ENCODE results near the gene LRRC23. TPM values are rescaled to one million over a fixed set of nuclear protein-coding genes. Genes with fewer than 3 reads are reported as not detected.

Gene LRRC23
- total RNA-seq, 1 donor from 2014 or later = 5.2 TPM

GRCh38 chr12:6959058-6959804, 54.6 kb downstream of the LRRC23 start:
- H3K9me3 ChIP-seq (ENCODE audit: low read depth) = no peaks in the 10 kb centered on the region
- H3F3A ChIP-seq (ENCODE audit: low read depth) = peaks cover 30% of the 10 kb centered on the region
- H3K79me2 ChIP-seq (ENCODE audit: low read depth) = no peaks in the 10 kb centered on the region
- H3K27ac ChIP-seq = no peak overlapping the region
- TF ChIP-seq, protein P1, sequence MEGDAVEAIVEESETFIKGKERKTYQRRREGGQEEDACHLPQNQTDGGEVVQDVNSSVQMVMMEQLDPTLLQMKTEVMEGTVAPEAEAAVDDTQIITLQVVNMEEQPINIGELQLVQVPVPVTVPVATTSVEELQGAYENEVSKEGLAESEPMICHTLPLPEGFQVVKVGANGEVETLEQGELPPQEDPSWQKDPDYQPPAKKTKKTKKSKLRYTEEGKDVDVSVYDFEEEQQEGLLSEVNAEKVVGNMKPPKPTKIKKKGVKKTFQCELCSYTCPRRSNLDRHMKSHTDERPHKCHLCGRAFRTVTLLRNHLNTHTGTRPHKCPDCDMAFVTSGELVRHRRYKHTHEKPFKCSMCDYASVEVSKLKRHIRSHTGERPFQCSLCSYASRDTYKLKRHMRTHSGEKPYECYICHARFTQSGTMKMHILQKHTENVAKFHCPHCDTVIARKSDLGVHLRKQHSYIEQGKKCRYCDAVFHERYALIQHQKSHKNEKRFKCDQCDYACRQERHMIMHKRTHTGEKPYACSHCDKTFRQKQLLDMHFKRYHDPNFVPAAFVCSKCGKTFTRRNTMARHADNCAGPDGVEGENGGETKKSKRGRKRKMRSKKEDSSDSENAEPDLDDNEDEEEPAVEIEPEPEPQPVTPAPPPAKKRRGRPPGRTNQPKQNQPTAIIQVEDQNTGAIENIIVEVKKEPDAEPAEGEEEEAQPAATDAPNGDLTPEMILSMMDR (IDR thresholded peaks at IDR 0.05) = no peak
- TF ChIP-seq EZH2phosphoT487 (IDR thresholded peaks at IDR 0.05) = no peak
- TF ChIP-seq EZH2 (IDR thresholded peaks at IDR 0.05) = no peak
- no peaks in the 10 kb centered on the region for H3K9me3 Mint-ChIP-seq
- no peak overlapping the region for H3K4me3 Mint-ChIP-seq
- no peaks in the 10 kb centered on the region for H3K27me3 ChIP-seq
- peaks cover 20% of the 10 kb centered on the region for H3K4me1 ChIP-seq
- no peak overlapping the region for H3K9ac ChIP-seq
- H3K4me1 Mint-ChIP-seq = peaks cover 35% of the 10 kb centered on the region
- H3K4me2 ChIP-seq = no peak overlapping the region
- no peak overlapping the region for H2AFZ ChIP-seq (replicated peaks)
- H4K20me1 ChIP-seq (ENCODE audit: low read depth) = no peaks in the 10 kb centered on the region
- H3K27ac Mint-ChIP-seq = peak overlapping the region; percentile 60
- no peak overlapping the region for H3K4me3 ChIP-seq
- peaks cover 8% of the 10 kb centered on the region for H3K27me3 Mint-ChIP-seq (ENCODE audit: insufficient read depth, low read depth)
- peaks cover under 1% of the 10 kb centered on the region for H3K36me3 Mint-ChIP-seq
- no peaks in the 10 kb centered on the region for H3K36me3 ChIP-seq
- no peak for DNase-seq (ENCODE audit: low spot score)

GRCh38 chr12:6959805-6960592, 55.4 kb downstream of the LRRC23 start:
- Mint-ChIP-seq H3K27me3 (ENCODE audit: insufficient read depth, low read depth) (peaks cover 11% of the 10 kb centered on the region), H3K27ac (no peak overlapping the region), H3K36me3 (peaks cover 3% of the 10 kb centered on the region), H3K9me3 (no peaks in the 10 kb centered on the region), H3K4me3 (no peak overlapping the region), H3K4me1 (peaks cover 38% of the 10 kb centered on the region)
- H3F3A ChIP-seq (ENCODE audit: low read depth) = peaks cover 38% of the 10 kb centered on the region
- H3K4me3 ChIP-seq = no peak overlapping the region
- TF ChIP-seq, protein P1 (IDR thresholded peaks at IDR 0.05) = no peak
- TF ChIP-seq EZH2 (IDR thresholded peaks at IDR 0.05) (no peak), EZH2phosphoT487 (IDR thresholded peaks at IDR 0.05) (no peak)
- no peak overlapping the region for H3K4me2 ChIP-seq
- no peak for DNase-seq (ENCODE audit: low spot score)
- no peak overlapping the region for H2AFZ ChIP-seq (replicated peaks)
- H4K20me1 ChIP-seq (ENCODE audit: low read depth) = no peaks in the 10 kb centered on the region
- peaks cover 20% of the 10 kb centered on the region for H3K4me1 ChIP-seq
- no peaks in the 10 kb centered on the region for H3K79me2 ChIP-seq (ENCODE audit: low read depth)
- H3K27ac ChIP-seq = no peak overlapping the region
- H3K36me3 ChIP-seq = no peaks in the 10 kb centered on the region
- H3K9ac ChIP-seq = no peak overlapping the region
- H3K27me3 ChIP-seq = no peaks in the 10 kb centered on the region
- no peaks in the 10 kb centered on the region for H3K9me3 ChIP-seq (ENCODE audit: low read depth)

DNA sequence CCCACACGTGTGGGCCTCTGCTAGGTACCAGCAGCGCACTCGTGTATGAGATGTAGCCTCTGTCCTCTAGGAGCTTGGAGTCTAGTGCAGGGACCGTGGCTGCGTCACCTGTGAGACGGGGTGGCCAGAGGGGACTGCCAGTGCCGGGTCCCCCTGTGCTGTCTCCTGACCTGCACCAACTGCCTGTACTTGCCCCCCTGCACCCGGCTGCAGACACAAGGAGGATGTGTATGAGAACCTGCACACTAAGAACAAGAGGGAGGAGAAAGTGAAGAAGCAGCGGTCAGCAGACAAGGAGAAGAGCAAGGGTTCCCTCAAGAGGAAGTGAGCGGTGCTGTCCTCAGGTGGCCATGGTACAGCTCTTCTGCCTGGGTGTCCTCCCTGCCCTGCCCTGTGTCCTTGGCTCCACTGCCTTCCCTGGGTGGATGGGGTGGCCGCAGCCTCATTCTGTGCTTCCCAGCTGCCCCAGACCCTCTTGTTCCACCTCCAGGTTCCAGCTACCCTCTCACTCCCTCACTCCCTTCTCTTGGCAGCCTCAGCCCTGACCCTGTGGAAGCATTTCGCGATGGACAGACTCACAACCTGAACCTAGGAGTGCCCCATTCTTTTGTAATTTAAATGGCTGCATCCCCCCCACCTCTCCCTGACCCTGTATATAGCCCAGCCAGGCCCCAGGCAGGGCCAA, 56.1 kb downstream of the LRRC23 start:
- Histone ChIP-seq H3K36me3 (no peaks in the 10 kb centered on the region), H3K9me3 (ENCODE audit: low read depth) (no peaks in the 10 kb centered on the region), H3K9ac (no peak overlapping the region), H3F3A (ENCODE audit: low read depth) (peaks cover 46% of the 10 kb centered on the region), H2AFZ (replicated peaks) (no peak overlapping the region), H3K27ac (no peak overlapping the region), H4K20me1 (ENCODE audit: low read depth) (no peaks in the 10 kb centered on the region), H3K4me2 (peak overlapping the region; percentile 63), H3K27me3 (no peaks in the 10 kb centered on the region), H3K4me3 (no peak overlapping the region), H3K4me1 (peaks cover 20% of the 10 kb centered on the region), H3K79me2 (ENCODE audit: low read depth) (no peaks in the 10 kb centered on the region)
- peak; percentile 33 for DNase-seq (ENCODE audit: low spot score)
- Mint-ChIP-seq H3K4me1 (peaks cover 43% of the 10 kb centered on the region), H3K9me3 (no peaks in the 10 kb centered on the region), H3K36me3 (peaks cover 7% of the 10 kb centered on the region), H3K4me3 (peak overlapping the region; percentile 59), H3K27me3 (ENCODE audit: insufficient read depth, low read depth) (peaks cover 12% of the 10 kb centered on the region), H3K27ac (no peak overlapping the region)
- no peak for TF ChIP-seq EZH2phosphoT487 (IDR thresholded peaks at IDR 0.05)
- TF ChIP-seq, protein P1 (IDR thresholded peaks at IDR 0.05) = peak; percentile 27

All from neural progenitor cell (in vitro differentiated cells).